Gastrocnemius medialis (tissue), 4 donors: ENCODE measurements around the gene ZBTB8B.
"Not testable (repeated sequence)": the region's sequence is repeated elsewhere in the genome, so short reads cannot be mapped to it uniquely, and the experiment has no call there.

Source experiments
- POLR2A ChIP-seq, 2 donors: fragments of 450-650 bp; IDR thresholded peaks; one replicate each; pipeline ENCODE4 v1.6.1; 2017; ENCODE audit warnings: antibody characterized with exemption in 2 of 2, mild to moderate bottlenecking in 2 of 2, moderate library complexity in 2 of 2
- TF ChIP-seq, protein P1 (sequence below), 5 experiments: fragments of 450-650 bp in 3 of 5; fragments of 200-600 bp in 2 of 5; sonication (generic) in 2 of 5; IDR thresholded peaks in 4 of 5; conservative IDR thresholded peaks in 1 of 5; 1 replicate in 4 of 5; 2 replicates in 1 of 5; pipeline ENCODE4 v1.5.1; 2016 to 2019; ENCODE audit warnings: antibody characterized with exemption in 5 of 5, mild to moderate bottlenecking in 3 of 5, moderate library complexity in 3 of 5

DNA sequence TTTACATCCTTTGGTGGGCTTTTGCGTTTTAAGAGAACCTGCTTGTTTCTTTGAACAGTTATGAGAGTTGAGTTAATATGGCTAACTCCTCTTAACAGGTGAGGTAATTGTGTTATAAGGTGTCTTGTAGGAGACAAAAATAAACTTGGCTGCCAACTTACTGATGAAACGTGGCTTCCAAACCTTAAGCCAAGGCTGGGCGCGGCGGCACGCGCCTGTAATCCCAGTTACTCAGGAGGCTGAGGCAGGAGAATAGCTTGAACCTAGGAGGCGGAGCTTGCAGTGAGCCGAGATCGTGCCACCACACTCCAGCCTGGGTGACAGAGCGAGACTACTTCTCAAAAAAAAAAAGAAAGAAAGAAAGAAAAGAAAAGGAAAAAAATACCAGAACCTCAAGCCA is 8.1 kb downstream of the ZBTB8B start:
- TF ChIP-seq, protein P1, sequence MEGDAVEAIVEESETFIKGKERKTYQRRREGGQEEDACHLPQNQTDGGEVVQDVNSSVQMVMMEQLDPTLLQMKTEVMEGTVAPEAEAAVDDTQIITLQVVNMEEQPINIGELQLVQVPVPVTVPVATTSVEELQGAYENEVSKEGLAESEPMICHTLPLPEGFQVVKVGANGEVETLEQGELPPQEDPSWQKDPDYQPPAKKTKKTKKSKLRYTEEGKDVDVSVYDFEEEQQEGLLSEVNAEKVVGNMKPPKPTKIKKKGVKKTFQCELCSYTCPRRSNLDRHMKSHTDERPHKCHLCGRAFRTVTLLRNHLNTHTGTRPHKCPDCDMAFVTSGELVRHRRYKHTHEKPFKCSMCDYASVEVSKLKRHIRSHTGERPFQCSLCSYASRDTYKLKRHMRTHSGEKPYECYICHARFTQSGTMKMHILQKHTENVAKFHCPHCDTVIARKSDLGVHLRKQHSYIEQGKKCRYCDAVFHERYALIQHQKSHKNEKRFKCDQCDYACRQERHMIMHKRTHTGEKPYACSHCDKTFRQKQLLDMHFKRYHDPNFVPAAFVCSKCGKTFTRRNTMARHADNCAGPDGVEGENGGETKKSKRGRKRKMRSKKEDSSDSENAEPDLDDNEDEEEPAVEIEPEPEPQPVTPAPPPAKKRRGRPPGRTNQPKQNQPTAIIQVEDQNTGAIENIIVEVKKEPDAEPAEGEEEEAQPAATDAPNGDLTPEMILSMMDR (IDR thresholded peaks at IDR 0.05 in 4 of 5, conservative IDR thresholded peaks at IDR 0.05 in 1 of 5): not testable (repeated sequence)
- TF ChIP-seq POLR2A (IDR thresholded peaks at IDR 0.05): not testable (repeated sequence)
